ENCODE data around the gene ITGAV.
"Not testable (repeated sequence)": the region's sequence is repeated elsewhere in the genome, so short reads cannot be mapped to it uniquely, and the experiment has no call there.

ITGAV gene

GRCh38 chr2:186589612-186590349 lies at the start of gene ITGAV:
Gene ITGAV, plus strand, starts transcription at chr2:186590056. Its CDS starts 283 bp downstream, at chr2:186590339.
- DNase-seq = peak; percentile 67

DNA sequence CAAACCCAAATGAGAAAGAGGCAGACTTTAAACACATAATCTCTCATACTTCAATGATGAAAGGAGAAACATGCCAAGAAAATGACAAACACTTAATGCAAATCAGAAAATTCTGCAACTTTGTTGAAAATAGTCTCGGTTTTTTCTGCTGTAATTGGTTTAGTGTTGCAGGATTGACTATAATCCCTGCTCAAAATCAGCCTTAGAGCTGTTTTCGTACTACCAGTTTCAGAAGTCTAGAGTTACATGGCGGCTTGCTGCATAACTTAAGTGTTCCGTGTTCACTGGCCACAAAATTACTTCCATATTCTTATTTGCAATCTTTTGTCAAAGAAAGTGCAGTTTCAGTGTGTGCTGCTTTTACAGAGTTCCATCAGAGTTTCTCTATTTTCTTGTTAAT lies 48.9 kb upstream of the ITGAV start:
- DNase-seq = no peak

DNA sequence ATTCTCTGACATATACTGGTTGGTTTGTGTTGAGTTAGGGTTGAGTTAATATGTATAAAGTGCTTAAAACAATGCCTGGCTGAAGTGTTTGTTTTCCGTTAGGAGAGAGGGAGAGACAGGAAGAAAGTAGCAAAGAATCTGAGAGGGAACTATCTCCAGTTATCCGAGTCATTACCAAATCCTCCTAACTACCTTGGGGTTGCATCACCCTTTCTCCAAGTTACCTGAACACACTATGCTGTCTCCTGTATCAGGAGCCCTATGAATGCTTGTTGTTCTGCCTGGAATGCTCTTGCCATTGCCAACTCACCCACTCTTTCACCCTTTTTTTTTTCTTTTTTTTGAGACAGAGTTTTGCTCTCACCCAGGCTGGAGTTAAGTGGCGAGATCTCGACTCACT lies 47.9 kb upstream of the ITGAV start:
- no peak for DNase-seq

GRCh38 chr2:186543561-186544131 lies 46.2 kb upstream of the ITGAV start:
- DNase-seq = no peak

DNA sequence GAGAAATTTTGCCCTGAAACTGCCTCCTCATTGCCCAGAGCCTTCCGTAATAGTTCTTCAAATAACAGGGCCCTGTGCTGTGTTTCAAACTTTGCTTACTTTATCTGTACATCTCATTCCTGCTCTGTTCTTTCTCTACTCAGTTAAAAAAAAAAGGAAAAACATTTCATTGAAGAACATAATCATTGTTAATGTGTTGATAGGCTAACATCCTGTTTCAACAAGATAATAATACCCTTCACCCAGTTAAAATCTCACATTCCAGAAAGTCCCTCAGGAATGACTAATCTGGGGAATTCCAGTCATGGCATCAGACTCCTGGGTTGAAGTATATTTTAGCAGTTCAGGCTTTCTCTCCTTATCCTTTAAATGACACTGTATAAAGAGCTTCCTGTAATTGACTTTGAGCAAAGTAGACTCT lies 45.6 kb upstream of the ITGAV start:
- no peak for DNase-seq

GRCh38 chr2:186546846-186547245 lies 43.0 kb upstream of the ITGAV start:
- DNase-seq = no peak

DNA sequence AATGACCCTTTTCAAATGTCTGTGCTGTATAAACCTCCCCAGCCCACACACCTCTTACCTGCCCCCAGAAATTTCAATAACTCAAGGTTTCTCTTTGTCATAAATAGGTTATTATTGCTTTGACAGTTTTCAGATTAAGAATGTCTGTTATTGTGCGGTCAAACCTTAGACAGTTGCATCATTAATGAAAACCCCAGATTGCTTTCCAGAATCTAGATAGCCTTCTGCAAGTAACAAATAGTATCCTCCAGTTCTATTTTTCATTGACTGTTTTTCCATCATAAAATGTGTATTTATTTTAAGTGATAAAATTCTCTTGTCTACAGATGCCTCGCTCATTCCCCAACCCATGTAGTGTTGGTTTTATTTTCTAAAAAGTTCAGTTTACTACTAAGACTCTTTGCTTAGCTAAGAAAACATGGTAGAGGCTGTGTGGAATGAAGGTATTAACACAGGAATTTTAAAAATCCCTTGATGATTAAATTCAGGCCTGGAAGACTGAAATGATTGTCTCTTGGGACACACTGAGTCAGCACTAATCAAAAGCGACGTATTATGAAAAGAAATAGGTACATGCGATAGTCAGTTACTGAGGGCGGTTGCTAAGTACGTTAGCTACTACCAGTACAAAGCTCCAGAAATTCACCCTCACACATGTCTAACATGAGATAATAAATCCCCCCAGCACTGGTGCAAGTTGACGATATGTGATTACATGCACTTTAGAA lies 38.4 kb upstream of the ITGAV start:
- DNase-seq = no peak

DNA sequence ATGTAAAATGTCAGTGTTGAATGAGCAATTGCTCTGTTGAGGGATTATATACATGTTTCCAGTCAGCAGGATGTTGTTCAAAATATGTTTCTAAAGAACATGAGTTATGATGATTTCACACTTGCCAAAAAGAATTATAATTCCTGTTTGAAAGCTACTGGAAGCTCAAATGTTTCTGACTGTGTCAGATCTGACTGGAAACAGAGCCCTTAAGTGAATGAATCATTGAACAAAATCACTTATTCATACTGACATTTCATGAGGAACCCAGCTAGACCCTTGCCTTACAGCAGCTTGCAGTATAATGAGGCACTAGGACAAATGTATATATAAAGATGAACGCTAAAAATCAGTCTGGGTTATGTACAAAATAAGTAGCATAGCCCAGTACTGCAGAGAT lies 35.4 kb upstream of the ITGAV start:
- no peak for DNase-seq

- no peak for DNase-seq
These were observed 34.8 kb upstream of the ITGAV start for GRCh38 chr2:186554850-186555671.

DNA sequence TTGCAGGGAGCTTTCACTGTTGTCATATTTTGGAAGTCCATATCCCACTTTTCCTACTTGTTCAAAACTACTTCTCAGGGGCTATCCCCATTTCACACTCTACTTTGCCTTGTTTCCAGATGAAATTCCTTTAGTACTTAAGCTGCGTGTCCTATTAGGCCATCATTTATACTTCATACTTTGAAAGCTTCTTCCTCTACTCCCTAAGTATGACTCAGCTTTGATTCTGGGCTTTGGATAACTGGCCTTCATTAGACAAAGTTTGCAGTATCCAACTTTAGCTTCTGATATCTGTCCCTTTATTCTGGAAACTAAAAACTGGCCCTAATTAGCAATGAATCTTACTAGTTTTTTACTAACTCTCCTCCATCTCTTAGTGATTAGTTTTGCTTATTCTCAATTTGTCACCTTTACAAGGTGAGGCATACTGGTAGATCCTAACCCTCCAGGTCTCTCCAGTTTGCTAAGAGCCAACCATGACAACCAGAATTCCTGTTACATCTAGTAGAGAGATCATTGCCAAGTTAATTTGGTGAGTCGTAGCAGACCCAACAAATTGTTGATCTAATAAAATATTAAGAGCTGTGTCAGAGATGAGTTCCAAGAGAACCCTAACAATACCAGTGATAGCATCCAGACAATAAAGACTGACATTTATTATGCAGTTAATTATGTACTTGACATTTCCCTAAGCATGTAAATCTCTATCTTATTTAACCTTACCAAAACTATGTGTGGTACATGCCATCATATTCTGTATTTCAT lies 31.2 kb upstream of the ITGAV start:
- no peak for DNase-seq

GRCh38 chr2:186559370-186559769 lies 30.5 kb upstream of the ITGAV start:
- no peak for DNase-seq

GRCh38 chr2:186559848-186560247 lies 30.0 kb upstream of the ITGAV start:
- no peak for DNase-seq

DNA sequence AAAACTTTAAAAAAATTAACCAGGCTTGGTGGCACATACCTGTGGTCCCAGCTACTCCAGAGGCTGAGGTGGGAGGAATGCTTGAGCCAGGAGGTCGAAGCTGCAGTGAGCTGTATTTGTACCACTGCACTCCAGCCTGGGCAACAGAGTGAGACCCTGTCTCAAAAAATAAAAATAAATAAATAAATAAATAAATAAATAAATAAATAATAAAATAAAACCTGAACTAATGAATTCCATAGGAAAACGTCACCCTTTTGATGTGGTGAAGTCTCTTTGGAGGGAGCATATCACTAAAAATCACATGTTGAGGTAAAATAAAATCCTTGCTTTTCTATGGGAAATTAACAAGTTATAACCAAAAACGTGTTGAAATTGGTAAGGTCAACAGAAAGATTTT lies 29.6 kb upstream of the ITGAV start:
- no peak for DNase-seq

GRCh38 chr2:186561467-186562208 lies 28.2 kb upstream of the ITGAV start:
- no peak for DNase-seq

- DNase-seq = no peak
These were observed 27.7 kb upstream of the ITGAV start for GRCh38 chr2:186562209-186562578.

- DNase-seq = not testable (repeated sequence)
These were observed 21.3 kb upstream of the ITGAV start for GRCh38 chr2:186568600-186568999.

- not testable (repeated sequence) for DNase-seq
These were observed 20.7 kb upstream of the ITGAV start for GRCh38 chr2:186569127-186569526.

GRCh38 chr2:186569897-186570296 lies 20.0 kb upstream of the ITGAV start:
- DNase-seq = no peak

GRCh38 chr2:186570604-186571003 lies 19.3 kb upstream of the ITGAV start:
- DNase-seq = no peak

- DNase-seq = no peak
These were observed 17.2 kb upstream of the ITGAV start for GRCh38 chr2:186572705-186573104.

DNA sequence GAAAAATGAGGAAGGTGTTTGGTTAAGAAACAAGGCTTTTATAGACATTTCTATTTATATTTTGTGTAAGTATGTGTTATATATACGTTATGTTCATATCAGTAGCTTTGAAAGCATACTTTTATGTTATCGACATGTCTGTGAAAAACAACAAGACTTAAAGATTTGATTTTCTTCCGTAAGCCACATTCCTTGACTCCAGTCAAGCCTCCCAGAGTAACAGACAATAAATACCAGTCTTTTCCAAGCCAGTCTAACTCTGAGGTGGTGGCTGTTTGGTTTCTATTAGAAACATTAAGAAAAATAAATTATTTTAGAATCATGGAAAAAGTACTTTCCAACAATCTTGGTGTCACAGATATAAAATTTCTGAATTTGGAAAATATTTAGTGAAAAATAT lies 16.3 kb upstream of the ITGAV start:
- no peak for DNase-seq

DNA sequence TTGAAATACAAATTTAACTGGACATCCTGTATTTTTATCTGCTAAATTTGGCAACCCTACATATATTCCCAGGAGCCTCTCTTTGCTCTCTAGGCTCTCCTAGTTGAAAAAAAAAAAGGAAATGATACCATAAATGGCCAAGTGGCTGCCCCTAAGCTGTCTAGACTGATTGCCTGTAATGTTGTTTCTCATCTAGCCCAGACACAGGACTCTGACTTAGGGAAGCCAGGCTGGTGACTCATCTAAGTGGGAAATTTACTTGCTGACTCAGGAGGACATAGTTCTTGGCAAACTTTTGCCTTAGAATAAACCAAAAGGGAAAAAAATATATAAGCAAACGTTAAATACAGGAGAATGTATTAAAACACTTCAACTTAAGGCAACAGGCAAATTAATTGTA lies 14.6 kb upstream of the ITGAV start:
- no peak for DNase-seq
